ENCODE results near the gene NAGA.
"Not testable (repeated sequence)": the region's sequence is repeated elsewhere in the genome, so short reads cannot be mapped to it uniquely, and the experiment has no call there.

Gene NAGA

DNA sequence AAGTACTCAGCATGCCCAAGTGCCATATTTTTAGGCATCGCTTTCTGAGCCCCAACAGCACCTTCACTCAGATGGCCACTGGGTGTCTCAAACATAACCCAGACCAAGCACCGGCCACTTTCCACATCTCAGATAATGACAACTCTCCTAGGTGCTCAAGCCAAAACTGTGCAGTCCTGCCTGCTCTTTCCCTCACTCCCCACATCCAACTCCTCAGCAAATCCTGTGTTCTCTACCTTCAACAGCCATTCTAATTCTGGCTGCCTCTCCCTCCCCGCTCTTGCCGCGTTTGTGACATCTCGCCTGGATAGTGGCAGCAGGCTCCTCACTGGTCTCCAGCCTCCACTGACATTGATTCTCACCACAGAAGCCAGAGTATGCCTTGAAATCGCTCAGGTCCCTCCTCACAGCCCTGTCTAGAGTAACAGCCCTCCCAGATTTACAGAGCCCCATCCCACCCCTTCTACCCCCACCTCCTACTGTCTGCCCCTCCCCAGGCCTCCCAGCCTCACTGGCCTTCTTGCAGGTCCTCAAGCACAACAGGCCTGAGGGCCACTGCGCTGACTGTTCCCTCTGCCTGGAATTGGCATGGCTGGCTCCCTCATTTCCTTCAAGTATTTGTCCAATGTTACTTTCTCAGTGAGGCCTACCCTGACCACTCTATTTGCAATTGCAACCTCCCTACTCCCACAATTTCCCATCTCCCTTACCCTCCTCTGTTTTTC, 2.2 kb upstream of the NAGA start:
- H4K20me1 ChIP-seq (ENCODE audit: insufficient read depth), result no peaks in the 10 kb centered on the region
- no peaks in the 10 kb centered on the region for H3K79me2 ChIP-seq (ENCODE audit: insufficient read depth, low read depth)
- no peak overlapping the region for H3K9ac ChIP-seq
- H3K27me3 ChIP-seq (ENCODE audit: insufficient read depth, low read depth), result no peaks in the 10 kb centered on the region
- no peak overlapping the region for H2AFZ ChIP-seq (ENCODE audit: low read depth)
- no peak overlapping the region for H3K27ac ChIP-seq
- TF ChIP-seq, protein P1, sequence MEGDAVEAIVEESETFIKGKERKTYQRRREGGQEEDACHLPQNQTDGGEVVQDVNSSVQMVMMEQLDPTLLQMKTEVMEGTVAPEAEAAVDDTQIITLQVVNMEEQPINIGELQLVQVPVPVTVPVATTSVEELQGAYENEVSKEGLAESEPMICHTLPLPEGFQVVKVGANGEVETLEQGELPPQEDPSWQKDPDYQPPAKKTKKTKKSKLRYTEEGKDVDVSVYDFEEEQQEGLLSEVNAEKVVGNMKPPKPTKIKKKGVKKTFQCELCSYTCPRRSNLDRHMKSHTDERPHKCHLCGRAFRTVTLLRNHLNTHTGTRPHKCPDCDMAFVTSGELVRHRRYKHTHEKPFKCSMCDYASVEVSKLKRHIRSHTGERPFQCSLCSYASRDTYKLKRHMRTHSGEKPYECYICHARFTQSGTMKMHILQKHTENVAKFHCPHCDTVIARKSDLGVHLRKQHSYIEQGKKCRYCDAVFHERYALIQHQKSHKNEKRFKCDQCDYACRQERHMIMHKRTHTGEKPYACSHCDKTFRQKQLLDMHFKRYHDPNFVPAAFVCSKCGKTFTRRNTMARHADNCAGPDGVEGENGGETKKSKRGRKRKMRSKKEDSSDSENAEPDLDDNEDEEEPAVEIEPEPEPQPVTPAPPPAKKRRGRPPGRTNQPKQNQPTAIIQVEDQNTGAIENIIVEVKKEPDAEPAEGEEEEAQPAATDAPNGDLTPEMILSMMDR (conservative IDR thresholded peaks at IDR 0.05; ENCODE audit: low read depth, low read length), result no peak
- no peak overlapping the region for H3K4me2 ChIP-seq
- no peaks in the 10 kb centered on the region for H3K36me3 ChIP-seq (ENCODE audit: insufficient read depth)
- H3K4me1 ChIP-seq (ENCODE audit: low read depth, poor library complexity, severe bottlenecking), result peaks cover 14% of the 10 kb centered on the region
- no peak overlapping the region for H3K4me3 ChIP-seq (IDR thresholded peaks at IDR 0.05; ENCODE audit: insufficient read depth, low read depth, low read length)

DNA sequence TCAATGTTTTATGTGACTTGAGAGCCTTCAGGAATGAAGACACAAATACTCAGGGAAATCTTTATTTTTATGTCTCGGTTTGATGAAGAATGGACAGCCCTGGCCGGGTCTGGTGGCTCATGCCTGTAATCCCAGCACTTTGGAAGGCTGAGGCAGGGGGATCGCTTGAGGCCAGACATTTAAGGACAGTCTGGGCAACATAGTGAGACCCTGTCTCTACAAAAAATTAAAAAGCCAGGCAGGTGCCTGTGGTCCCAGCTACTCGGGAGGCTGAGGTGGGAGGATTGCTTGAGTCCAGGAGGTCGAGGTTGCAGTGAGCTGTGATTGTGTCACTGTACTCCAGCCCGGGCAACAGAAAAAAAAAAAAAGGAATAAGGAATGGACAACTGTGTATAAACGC, 896 bp upstream of the NAGA start:
- Histone ChIP-seq H3K4me2 (peak overlapping the region; percentile 65), H2AFZ (ENCODE audit: low read depth) (peak overlapping the region; percentile 85; the same call in 1 of the 2 replicates), H3K27ac (peak overlapping the region; percentile 63; the same call in 1 of the 2 replicates), H3K9ac (peak overlapping the region; percentile 57; the same call in 1 of the 2 replicates), H3K4me1 (ENCODE audit: low read depth, poor library complexity, severe bottlenecking) (peaks cover 14% of the 10 kb centered on the region)
- H3K36me3 ChIP-seq (ENCODE audit: insufficient read depth); H3K4me3 ChIP-seq (IDR thresholded peaks at IDR 0.05; ENCODE audit: insufficient read depth, low read depth, low read length); H3K27me3 ChIP-seq (ENCODE audit: insufficient read depth, low read depth); H4K20me1 ChIP-seq (ENCODE audit: insufficient read depth); H3K79me2 ChIP-seq (ENCODE audit: insufficient read depth, low read depth): not testable (repeated sequence)

DNA sequence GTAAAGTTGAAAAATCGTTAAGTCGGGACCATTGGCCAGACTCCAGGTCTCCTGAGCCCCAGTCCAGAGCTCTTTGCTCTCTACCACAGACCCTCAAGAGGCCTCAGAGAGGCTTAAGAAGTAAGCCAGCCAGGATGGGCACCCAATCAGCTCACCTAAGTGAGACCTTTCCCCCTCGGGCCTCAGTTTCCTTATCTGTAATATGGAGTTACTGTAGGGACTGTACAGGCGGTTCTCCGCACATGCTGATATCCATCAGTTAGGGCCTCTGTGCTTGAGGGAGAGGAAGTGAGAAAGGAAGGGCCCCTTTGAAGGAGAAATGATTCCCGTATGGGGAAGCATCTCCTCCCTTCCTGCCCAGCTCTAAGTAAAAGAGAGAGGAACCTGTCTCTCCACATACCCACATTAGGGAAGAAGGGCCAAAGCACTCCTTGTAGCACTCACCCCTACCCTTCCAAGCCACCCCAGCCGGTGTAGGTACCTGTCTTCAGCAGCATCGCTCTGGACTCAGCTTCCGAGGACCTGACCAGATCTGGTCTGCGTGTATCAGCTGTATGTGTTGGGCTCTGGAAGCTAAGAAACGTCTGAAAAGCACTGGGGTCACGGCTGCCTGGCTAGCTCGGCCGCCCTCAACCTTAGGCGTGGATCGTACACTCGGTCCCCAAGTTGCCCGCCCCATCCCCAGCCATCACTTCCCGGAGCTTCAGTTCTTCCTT, 653 bp downstream of the NAGA start:
- peak overlapping the region; percentile 65 for H3K4me2 ChIP-seq
- H3K9ac ChIP-seq, result peak overlapping the region; percentile 57
- peak overlapping the region; percentile 36 for H3K4me3 ChIP-seq (IDR thresholded peaks at IDR 0.05; ENCODE audit: insufficient read depth, low read depth, low read length)
- no peaks in the 10 kb centered on the region for H4K20me1 ChIP-seq (ENCODE audit: insufficient read depth)
- H3K79me2 ChIP-seq (ENCODE audit: insufficient read depth, low read depth), result no peaks in the 10 kb centered on the region
- H3K27me3 ChIP-seq (ENCODE audit: insufficient read depth, low read depth), result no peaks in the 10 kb centered on the region
- H3K36me3 ChIP-seq (ENCODE audit: insufficient read depth), result no peaks in the 10 kb centered on the region
- H3K4me1 ChIP-seq (ENCODE audit: low read depth, poor library complexity, severe bottlenecking), result peaks cover 14% of the 10 kb centered on the region
- H2AFZ ChIP-seq (ENCODE audit: low read depth), result peak overlapping the region; percentile 85
- peak overlapping the region; percentile 63 for H3K27ac ChIP-seq
- TF ChIP-seq, protein P1 (conservative IDR thresholded peaks at IDR 0.05; ENCODE audit: low read depth, low read length), result no peak

DNA sequence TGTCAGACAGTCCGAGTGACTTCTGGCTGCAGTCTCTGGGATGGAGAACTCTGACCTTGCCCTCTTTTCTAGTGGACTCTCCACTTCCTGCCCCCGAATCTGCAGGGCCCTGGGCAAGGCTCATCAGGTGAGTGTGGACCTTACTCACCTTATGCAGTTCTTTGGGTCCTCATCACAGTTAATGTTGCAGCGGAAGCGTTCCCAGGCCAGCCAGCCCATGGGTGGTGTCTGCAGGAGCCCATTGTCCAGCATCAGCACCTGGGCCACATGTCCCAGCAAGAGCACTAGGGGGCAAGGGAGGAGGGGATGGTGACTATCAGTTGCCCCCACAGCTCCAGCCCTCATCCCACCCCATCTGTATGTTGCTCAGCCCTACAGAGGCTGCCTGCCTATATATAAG, 2.3 kb downstream of the NAGA start:
- TF ChIP-seq, protein P1 (conservative IDR thresholded peaks at IDR 0.05; ENCODE audit: low read depth, low read length), result no peak
- no peak overlapping the region for H3K4me2 ChIP-seq
- H2AFZ ChIP-seq (ENCODE audit: low read depth), result no peak overlapping the region
- no peak overlapping the region for H3K27ac ChIP-seq
- peaks cover 14% of the 10 kb centered on the region for H3K4me1 ChIP-seq (ENCODE audit: low read depth, poor library complexity, severe bottlenecking)
- no peak overlapping the region for H3K9ac ChIP-seq
- no peaks in the 10 kb centered on the region for H4K20me1 ChIP-seq (ENCODE audit: insufficient read depth)
- no peak overlapping the region for H3K4me3 ChIP-seq (IDR thresholded peaks at IDR 0.05; ENCODE audit: insufficient read depth, low read depth, low read length)
- H3K36me3 ChIP-seq (ENCODE audit: insufficient read depth), result no peaks in the 10 kb centered on the region
- H3K27me3 ChIP-seq (ENCODE audit: insufficient read depth, low read depth), result no peaks in the 10 kb centered on the region
- no peaks in the 10 kb centered on the region for H3K79me2 ChIP-seq (ENCODE audit: insufficient read depth, low read depth)
